Fibroblast of pulmonary artery (primary cell): Measurements from ENCODE around the gene MAPK8IP1.

Source experiments
- DNase-seq: peaks from one replicate; pipeline ENCODE4 v3.0.0-alpha.2; 2010; ENCODE audit warnings: low read depth
- H3K4me3 ChIP-seq: replicated peaks from 2 replicates; pipeline ENCODE4 v1.5.1; 2011; ENCODE audit warnings: low read depth, mild to moderate bottlenecking, control low read depth, low read length, moderate library complexity
- CTCF ChIP-seq: IDR thresholded peaks from 2 replicates; pipeline ENCODE4 v1.5.1; 2011; ENCODE audit warnings: mild to moderate bottlenecking, control low read depth, low read length, inconsistent platforms; ENCODE audit errors: missing control alignments

MAPK8IP1 gene

GRCh38 chr11:45846974-45847910, 38.2 kb upstream of the MAPK8IP1 start, which contains the start of gene CRY2:
Gene CRY2, plus strand, starts transcription at chr11:45847475. Its CDS starts 16 bp downstream, at chr11:45847491.
- H3K4me3 ChIP-seq, result peak within 1 kb of the TSS; percentile 89
- DNase-seq, result peak; percentile 99
- no peak for TF ChIP-seq CTCF

GRCh38 chr11:45847911-45848316, 37.5 kb upstream of the MAPK8IP1 start:
- DNase-seq, result peak; percentile 64
- TF ChIP-seq CTCF, result peak; percentile 12
- H3K4me3 ChIP-seq, result peak overlapping the region; percentile 89

GRCh38 chr11:45848654-45849081, 36.8 kb upstream of the MAPK8IP1 start:
- H3K4me3 ChIP-seq, result peak overlapping the region; percentile 10
- TF ChIP-seq CTCF, result no peak
- no peak for DNase-seq

- no peak for TF ChIP-seq CTCF
- DNase-seq, result peak; percentile 15
- no peak overlapping the region for H3K4me3 ChIP-seq
These were observed 35.0 kb upstream of the MAPK8IP1 start for GRCh38 chr11:45850446-45850845.

- no peak for TF ChIP-seq CTCF
- no peak overlapping the region for H3K4me3 ChIP-seq
- no peak for DNase-seq
These were observed 34.2 kb upstream of the MAPK8IP1 start for GRCh38 chr11:45851228-45851627.

- H3K4me3 ChIP-seq, result no peak overlapping the region
- no peak for DNase-seq
- TF ChIP-seq CTCF, result no peak
These were observed 33.3 kb upstream of the MAPK8IP1 start for GRCh38 chr11:45852018-45852711.
